ENCODE results near the gene SOWAHD. TPM values are rescaled to one million over a fixed set of nuclear protein-coding genes. Genes with fewer than 3 reads are reported as not detected.

SOWAHD gene
- polyA plus RNA-seq, 1 experiment: 0.25 TPM

GRCh38 chrX:119753001-119753400, 5.4 kb upstream of the SOWAHD start:
- H3K9me3 ChIP-seq (ENCODE audit: control insufficient read depth, insufficient read depth, low read length): no peaks in the 10 kb centered on the region
- H3K4me3 ChIP-seq (ENCODE audit: low read depth, low read length): no peak overlapping the region
- DNase-seq (ENCODE audit: low read depth, low spot score): no peak
- H3K27ac ChIP-seq (ENCODE audit: low read depth, low read length): no peak overlapping the region
- POLR2A ChIA-PET: no interaction called here
- CTCF ChIA-PET: interaction anchor here (0.9 to 1.3 kb wide), 2 partner anchors 27 to 143 kb away, joined by 4 read pairs; no protein-coding TSS in a partner anchor
- TF ChIP-seq CTCF (IDR thresholded peaks at IDR 0.05; ENCODE audit: low read depth, low read length): no peak
- H3K27me3 ChIP-seq (ENCODE audit: control insufficient read depth, insufficient read depth, low read length): no peaks in the 10 kb centered on the region

GRCh38 chrX:119753639-119754257, 4.6 kb upstream of the SOWAHD start:
- Histone ChIP-seq H3K9me3 (ENCODE audit: control insufficient read depth, insufficient read depth, low read length) (no peaks in the 10 kb centered on the region), H3K4me3 (ENCODE audit: low read depth, low read length) (no peak overlapping the region), H3K27ac (ENCODE audit: low read depth, low read length) (no peak overlapping the region), H3K27me3 (ENCODE audit: control insufficient read depth, insufficient read depth, low read length) (no peaks in the 10 kb centered on the region)
- CTCF ChIA-PET: interaction anchor here (0.9 to 1.3 kb wide), 3 partner anchors 26 to 144 kb away, joined by 3 to 4 read pairs (median 4); no protein-coding TSS in a partner anchor
- POLR2A ChIA-PET: interaction anchor here (0.6 kb wide), 1 partner anchor 9 kb away, joined by 3 read pairs; no protein-coding TSS in a partner anchor
- DNase-seq (ENCODE audit: low read depth, low spot score): no peak
- TF ChIP-seq CTCF (IDR thresholded peaks at IDR 0.05; ENCODE audit: low read depth, low read length): peak; percentile 38

DNA sequence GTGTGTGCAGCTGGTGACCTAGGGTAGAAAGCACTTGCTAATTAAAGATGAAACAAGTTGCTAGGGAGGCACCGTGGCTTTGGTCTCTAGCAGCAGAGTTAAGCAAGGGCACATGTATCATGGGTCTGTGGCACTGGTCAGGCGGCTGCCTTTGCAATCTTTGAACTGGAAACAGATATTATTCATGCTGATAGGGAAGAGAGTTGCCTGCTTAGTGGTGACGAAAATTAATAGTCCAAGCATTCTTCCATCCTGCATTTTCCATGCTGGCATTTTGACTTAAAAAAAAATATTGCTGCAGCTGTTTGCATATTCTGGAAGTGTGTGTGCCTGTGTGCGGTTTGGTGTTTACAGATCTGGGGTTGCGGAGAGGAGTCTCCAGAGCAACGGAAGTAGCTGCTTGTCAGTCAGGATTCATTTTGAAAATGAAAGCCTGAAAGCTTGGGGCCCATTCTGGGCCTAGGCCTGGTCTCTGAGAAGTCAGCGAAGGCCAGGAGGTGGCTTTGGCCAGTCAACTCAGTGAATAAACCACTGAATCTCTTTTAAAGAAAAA, 2.3 kb upstream of the SOWAHD start:
- no peaks in the 10 kb centered on the region for H3K9me3 ChIP-seq (ENCODE audit: control insufficient read depth, insufficient read depth, low read length)
- H3K27ac ChIP-seq (ENCODE audit: low read depth, low read length): no peak overlapping the region
- POLR2A ChIA-PET: interaction anchor here (1.7 kb wide), 1 partner anchor 35 kb away, joined by 6 read pairs; the partner anchor contains the start of gene RPL39
- CTCF ChIA-PET: interaction anchor here (2.4 kb wide), 1 partner anchor 27 kb away, joined by 9 read pairs; no protein-coding TSS in a partner anchor
- no peak overlapping the region for H3K4me3 ChIP-seq (ENCODE audit: low read depth, low read length)
- no peak for TF ChIP-seq CTCF (IDR thresholded peaks at IDR 0.05; ENCODE audit: low read depth, low read length)
- peak; percentile 29 for DNase-seq (ENCODE audit: low read depth, low spot score)
- peaks cover 2% of the 10 kb centered on the region for H3K27me3 ChIP-seq (ENCODE audit: control insufficient read depth, insufficient read depth, low read length)

- no peaks in the 10 kb centered on the region for H3K9me3 ChIP-seq (ENCODE audit: control insufficient read depth, insufficient read depth, low read length)
- no peak for DNase-seq (ENCODE audit: low read depth, low spot score)
- no peak overlapping the region for H3K4me3 ChIP-seq (ENCODE audit: low read depth, low read length)
- H3K27ac ChIP-seq (ENCODE audit: low read depth, low read length): no peak overlapping the region
- CTCF ChIA-PET: interaction anchor here (0.6 to 2.4 kb wide), 2 partner anchors 28 to 78 kb away, joined by 7 to 9 read pairs; no protein-coding TSS in a partner anchor
- POLR2A ChIA-PET: interaction anchor here (1.7 kb wide), 1 partner anchor 34 kb away, joined by 6 read pairs; the partner anchor contains the start of gene RPL39
- peaks cover 2% of the 10 kb centered on the region for H3K27me3 ChIP-seq (ENCODE audit: control insufficient read depth, insufficient read depth, low read length)
- TF ChIP-seq CTCF (IDR thresholded peaks at IDR 0.05; ENCODE audit: low read depth, low read length): no peak
Observed at GRCh38 chrX:119756926-119757635, 1.3 kb upstream of the SOWAHD start.
